ENCODE data around the gene KLK11. TPM values are rescaled to one million over a fixed set of nuclear protein-coding genes. Genes with fewer than 3 reads are reported as not detected.
"Not testable (repeated sequence)": the region's sequence is repeated elsewhere in the genome, so short reads cannot be mapped to it uniquely, and the experiment has no call there.

Gene KLK11
- polyA plus RNA-seq, 4 donors = 0.21 to 0.28 (median 0.27) TPM; not detected in 1

- no peak for DNase-seq (ENCODE audit: low read depth in 4 of 4, low spot score in 3 of 4)
These were observed 18.9 kb downstream of the KLK11 start for GRCh38 chr19:51007488-51007887.

- no peak for DNase-seq (ENCODE audit: low read depth in 4 of 4, low spot score in 3 of 4)
These were observed 20.0 kb downstream of the KLK11 start for GRCh38 chr19:51006406-51006805.

GRCh38 chr19:51005248-51005647, 21.2 kb downstream of the KLK11 start:
- DNase-seq (ENCODE audit: low read depth in 4 of 4, low spot score in 3 of 4) = no peak

- no peak for DNase-seq (ENCODE audit: low read depth in 4 of 4, low spot score in 3 of 4)
These were observed 23.1 kb downstream of the KLK11 start for GRCh38 chr19:51003316-51003715.

- no peak for DNase-seq (ENCODE audit: low read depth in 4 of 4, low spot score in 3 of 4)
These were observed 23.7 kb downstream of the KLK11 start for GRCh38 chr19:51002542-51003311.

- DNase-seq (ENCODE audit: low read depth in 4 of 4, low spot score in 3 of 4) = no peak
These were observed 24.3 kb downstream of the KLK11 start for GRCh38 chr19:51002089-51002532.

GRCh38 chr19:51001515-51001914, 24.9 kb downstream of the KLK11 start, which contains the start of gene KLK8:
Gene KLK8 (minus strand): TSS chr19:51001604. CDS start chr19:51001167, 437 bp downstream.
- no peak for DNase-seq (ENCODE audit: low read depth in 4 of 4, low spot score in 3 of 4)

- no peak for DNase-seq (ENCODE audit: low read depth in 4 of 4, low spot score in 3 of 4)
These were observed 25.4 kb downstream of the KLK11 start for GRCh38 chr19:51000981-51001380.

GRCh38 chr19:51000426-51000825, 26.0 kb downstream of the KLK11 start:
- no peak for DNase-seq (ENCODE audit: low read depth in 4 of 4, low spot score in 3 of 4)

- DNase-seq (ENCODE audit: low read depth in 4 of 4, low spot score in 3 of 4) = no peak
These were observed 27.7 kb downstream of the KLK11 start for GRCh38 chr19:50998686-50999085.

- no peak for DNase-seq (ENCODE audit: low read depth in 4 of 4, low spot score in 3 of 4)
These were observed 28.4 kb downstream of the KLK11 start for GRCh38 chr19:50998061-50998460.

- no peak for DNase-seq (ENCODE audit: low read depth in 4 of 4, low spot score in 3 of 4)
These were observed 32.3 kb downstream of the KLK11 start for GRCh38 chr19:50994129-50994528.

GRCh38 chr19:50992666-50993035, 33.8 kb downstream of the KLK11 start:
- DNase-seq (ENCODE audit: low read depth in 4 of 4, low spot score in 3 of 4) = no peak

GRCh38 chr19:50984416-50984815, 42.0 kb downstream of the KLK11 start:
- not testable (repeated sequence) for DNase-seq (ENCODE audit: low read depth in 4 of 4, low spot score in 3 of 4)

- DNase-seq (ENCODE audit: low read depth in 4 of 4, low spot score in 3 of 4) = no peak
These were observed 42.7 kb downstream of the KLK11 start, which contains the start of gene KLK7 for GRCh38 chr19:50983625-50984292. Gene KLK7 (minus strand): TSS chr19:50983917. CDS start chr19:50982399, 1,518 bp downstream.

- no peak for DNase-seq (ENCODE audit: low read depth in 4 of 4, low spot score in 3 of 4)
These were observed 44.2 kb downstream of the KLK11 start for GRCh38 chr19:50982186-50982585.

- no peak for DNase-seq (ENCODE audit: low read depth in 4 of 4, low spot score in 3 of 4)
These were observed 44.7 kb downstream of the KLK11 start for GRCh38 chr19:50981587-50982146.

GRCh38 chr19:50980208-50980607, 46.2 kb downstream of the KLK11 start:
- no peak for DNase-seq (ENCODE audit: low read depth in 4 of 4, low spot score in 3 of 4)

- no peak for DNase-seq (ENCODE audit: low read depth in 4 of 4, low spot score in 3 of 4)
These were observed 46.7 kb downstream of the KLK11 start for GRCh38 chr19:50979758-50980157.

GRCh38 chr19:50978772-50979390, 47.5 kb downstream of the KLK11 start:
- no peak for DNase-seq (ENCODE audit: low read depth in 4 of 4, low spot score in 3 of 4)

GRCh38 chr19:50977626-50978025, 48.8 kb downstream of the KLK11 start:
- no peak for DNase-seq (ENCODE audit: low read depth in 4 of 4, low spot score in 3 of 4)
